K562 (cell line): Measurements from ENCODE around the gene DNAH10. TPM values are rescaled to one million over a fixed set of nuclear protein-coding genes. Genes with fewer than 3 reads are reported as not detected.

Experiments
- ATAC-seq: fragments of 200-7000 bp; cut with Tn5 transposase; 3 replicates; pipeline ENCODE4 v1.9.1; 2020; ENCODE audit warnings: moderate library complexity
- BruUV-seq: library from RNA; stranded (reverse); fragments of 400-500 nt; replicated peaks from 2 replicates; lab custom pipeline; 2021; lab: Mats Ljungman, UMichigan
- CTCF ChIA-PET: fragments of 300-600 bp; formaldehyde crosslinking; extraction: SDS; loops from one replicate; lab custom pipeline; 2021; ENCODE audit warnings: low intra/inter-chr PET ratio; lab: Yijun Ruan, JAX
- POLR2A ChIA-PET: fragments of 300-600, 350-650 bp; sonication (Branson Sonifier 250); formaldehyde crosslinking; extraction: SDS; loops from one replicate; lab custom pipeline; 2021; ENCODE audit warnings: antibody characterized with exemption, inconsistent platforms; lab: Yijun Ruan, JAX
- DNase-seq, 4 experiments: peaks; one replicate each; pipeline versions ENCODE4 v3.0.0 to v3.0.0-alpha.2; 2011 to 2018; ENCODE audit warnings: low spot score in 3 of 4, mixed read lengths in 3 of 4; ENCODE audit errors: extremely low read depth in 1 of 4
- FAIRE-seq: peaks from 2 replicates; lab custom pipeline; 2011; peaks lifted over from hg19 to GRCh38; lab: Jason Lieb, UNC
- H2AFZ ChIP-seq: 2 replicates; pipeline ENCODE4 v1.6.0; 2011; ENCODE audit warnings: low read depth, low read length, control low read depth, inconsistent platforms
- H3K27ac ChIP-seq: fragments of 200-600 bp; 3 replicates; pipeline ENCODE4 v1.8.0; 2011; ENCODE audit warnings: low read depth, mild to moderate bottlenecking, control low read depth, inconsistent platforms, low read length, moderate library complexity, mixed read lengths; ENCODE audit errors: extremely low read depth
- H3K27me3 ChIP-seq, 2 experiments: fragments of 300-600 bp in 1 of 2; 2 replicates in 1 of 2; 3 replicates in 1 of 2; pipeline versions ENCODE4 v1.6.0 to v1.8.0; 2011; ENCODE audit warnings: inconsistent platforms in 2 of 2, low read length in 2 of 2, mild to moderate bottlenecking in 1 of 2, mixed read lengths in 1 of 2, moderate library complexity in 1 of 2; ENCODE audit not compliant: control insufficient read depth in 2 of 2, insufficient read depth in 2 of 2
- H3K36me3 ChIP-seq: fragments of 300-600 bp; 3 replicates; pipeline ENCODE4 v1.8.0; 2011; ENCODE audit warnings: mild to moderate bottlenecking, low read length, inconsistent platforms; ENCODE audit not compliant: control insufficient read depth, insufficient read depth
- H3K4me1 ChIP-seq, 2 experiments: fragments of 200-600 bp in 1 of 2; replicated peaks in 1 of 2; 2 replicates in 1 of 2; 3 replicates in 1 of 2; pipeline versions ENCODE4 v1.5.1 to v1.8.0; 2011; ENCODE audit warnings: inconsistent platforms in 2 of 2, low read length in 2 of 2, mild to moderate bottlenecking in 1 of 2, mixed read lengths in 1 of 2, moderate library complexity in 1 of 2; ENCODE audit not compliant: control insufficient read depth in 2 of 2, insufficient read depth in 2 of 2
- H3K4me2 ChIP-seq: 2 replicates; pipeline ENCODE4 v1.6.1; 2011; ENCODE audit warnings: low read length, control low read depth, inconsistent platforms, mixed read lengths; ENCODE audit not compliant: insufficient read depth
- H3K4me3 ChIP-seq: fragments of 200-600 bp; sonication (generic), shearing (Covaris generic); 2 replicates; pipeline ENCODE4 v1.5.1; 2016; ENCODE audit warnings: control low read depth, inconsistent platforms
- H3K79me2 ChIP-seq: fragments of 200-600 bp; 3 replicates; pipeline ENCODE4 v1.8.0; 2011; ENCODE audit warnings: low read length, inconsistent platforms; ENCODE audit not compliant: control insufficient read depth, insufficient read depth
- H3K9ac ChIP-seq, 2 experiments: 2 replicates each; pipeline versions ENCODE4 v1.6.0 to v1.6.1; 2011; ENCODE audit warnings: low read depth in 2 of 2, low read length in 2 of 2, control low read depth in 1 of 2, inconsistent platforms in 1 of 2, mild to moderate bottlenecking in 1 of 2, mixed read lengths in 1 of 2; ENCODE audit not compliant: insufficient read depth in 1 of 2
- H3K9me1 ChIP-seq: one replicate; pipeline ENCODE4 v1.6.0; 2011; ENCODE audit warnings: inconsistent platforms, mild to moderate bottlenecking, low read length, moderate library complexity; ENCODE audit not compliant: control insufficient read depth, insufficient read depth
- H3K9me3 ChIP-seq: replicated peaks from 2 replicates; pipeline ENCODE4 v1.5.1; 2011; ENCODE audit warnings: low read depth, low read length, inconsistent platforms; ENCODE audit not compliant: control insufficient read depth, insufficient read depth
- H4K20me1 ChIP-seq: replicated peaks from 2 replicates; pipeline ENCODE4 v1.6.1; 2011; ENCODE audit warnings: low read length, inconsistent platforms, mixed read lengths; ENCODE audit not compliant: control insufficient read depth, insufficient read depth
- NFE2L1 ChIP-seq: fragments of 450-650 bp; IDR thresholded peaks from 2 replicates; pipeline ENCODE4 v1.6.1; 2016; ENCODE audit warnings: missing genetic modification characterization, low read depth, mild to moderate bottlenecking, missing compliant biosample characterization, moderate library complexity, borderline replicate concordance
- ZC3H8 ChIP-seq: fragments of 450-650 bp; IDR thresholded peaks from 2 replicates; pipeline ENCODE4 v1.6.1; 2017
- ZFP36 ChIP-seq: fragments of 150-350 bp; IDR thresholded peaks from 2 replicates; pipeline ENCODE4 v1.6.1; 2018; ENCODE audit warnings: low read length, low read depth; ENCODE audit not compliant: partially characterized antibody
- WGBS: fragments of 100-300 bp; shearing (Covaris generic); methylation state at CpG from one replicate; pipeline ENCODE4 v1.1.6; 2016; ENCODE audit warnings: low coverage, mixed read lengths; ENCODE audit not compliant: insufficient coverage; ENCODE audit errors: missing lambda C conversion rate; 5-methylcytosine and 5-hydroxymethylcytosine counted together
- in situ Hi-C: fragments of 300-500 bp; cut with MboI; formaldehyde crosslinking; loops from 4 replicates; pipeline ENCODE4 v1.15.0; 2018; ENCODE audit warnings: inconsistent platforms, mixed read lengths
- intact Hi-C: fragments of 100-400 bp; cut with micrococcal nuclease; formaldehyde crosslinking; loops from 2 replicates; pipeline ENCODE4 v1.14.2; 2022
- polyA plus RNA-seq, 8 experiments: library from polyadenylated mRNA; depleted of rRNA in 4 of 8; stranded (reverse) in 5 of 8; unstranded in 3 of 8; fragments of >200 nt; fragmentation: Nextera tagmentation in 2 of 8; fragmentation: Illumina TruSeq in 1 of 8; extraction: Ambion mirVana in 2 of 8; extraction: Trizol in 1 of 8; gene quantifications; 2 replicates each; pipeline versions ENCODE4 v1.2.1 to v1.2.3, GENCODE V29; 2011 to 2014; ENCODE audit warnings: inconsistent platforms in 1 of 8, missing spikeins in 1 of 8
- total RNA-seq, 7 experiments: library from RNA; depleted of rRNA in 6 of 7; stranded (reverse); fragments of >200 nt in 6 of 7; fragmentation: Illumina TruSeq in 2 of 7; extraction: Trizol in 2 of 7; gene quantifications; 2 replicates each; pipeline versions ENCODE4 v1.2.1 to v1.2.3, GENCODE V29; 2011 to 2021; ENCODE audit warnings: low replicate concordance in 1 of 7
- TF ChIP-seq, protein P1 (sequence below), 3 experiments: IDR thresholded peaks in 2 of 3; conservative IDR thresholded peaks in 1 of 3; 2 replicates each; pipeline ENCODE4 v1.5.1; 2011 to 2012; ENCODE audit warnings: low read length in 3 of 3, mild to moderate bottlenecking in 3 of 3, control low read depth in 2 of 3, improper control_type of control experiment in 1 of 3, inconsistent platforms in 1 of 3, low read depth in 1 of 3, mixed read lengths in 1 of 3, moderate library complexity in 1 of 3; ENCODE audit not compliant: insufficient read depth in 2 of 3

DNAH10 gene
- total and polyA plus RNA-seq, 9 of the 15 experiments (the other 6 are each of a cell fraction or from before 2014, with no cell fraction given): 0.01 to 0.06 (median 0.04) TPM; not detected in 1

DNA sequence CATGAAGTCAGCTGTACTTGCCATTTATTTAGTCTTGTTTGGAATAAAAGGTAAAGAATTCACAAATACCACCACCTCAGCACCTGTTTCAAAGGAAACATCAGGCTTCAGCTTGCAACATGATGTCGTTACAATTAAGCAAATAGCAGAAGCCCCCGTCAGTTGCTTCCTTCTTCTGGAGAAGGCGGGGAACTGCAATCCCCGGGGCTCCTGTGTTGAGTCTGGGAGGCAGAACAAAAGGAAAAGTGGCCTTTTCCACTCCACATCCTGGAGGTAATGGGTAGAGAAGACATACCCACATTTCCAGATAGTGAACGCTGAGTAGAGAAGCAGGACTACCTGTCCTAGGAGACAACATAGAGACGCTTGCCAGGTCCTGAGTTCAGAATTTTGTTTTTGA, 92.8 kb downstream of the DNAH10 start:
- CTCF ChIA-PET: no interaction called here
- no peak overlapping the region for H3K4me2 ChIP-seq
- 15% methylated on average over 6 of the region's 6 CpGs for whole genome bisulfite sequencing
- DNase-seq: no peak
- H4K20me1 ChIP-seq: no peaks in the 10 kb centered on the region
- H3K4me3 ChIP-seq: no peak overlapping the region
- POLR2A ChIA-PET: interaction anchor here (1.5 kb wide), 1 partner anchor 10 kb away, joined by 3 read pairs; no protein-coding TSS in a partner anchor
- TF ChIP-seq NFE2L1 (no peak), ZFP36 (no peak), ZC3H8 (no peak)
- TF ChIP-seq, protein P1, sequence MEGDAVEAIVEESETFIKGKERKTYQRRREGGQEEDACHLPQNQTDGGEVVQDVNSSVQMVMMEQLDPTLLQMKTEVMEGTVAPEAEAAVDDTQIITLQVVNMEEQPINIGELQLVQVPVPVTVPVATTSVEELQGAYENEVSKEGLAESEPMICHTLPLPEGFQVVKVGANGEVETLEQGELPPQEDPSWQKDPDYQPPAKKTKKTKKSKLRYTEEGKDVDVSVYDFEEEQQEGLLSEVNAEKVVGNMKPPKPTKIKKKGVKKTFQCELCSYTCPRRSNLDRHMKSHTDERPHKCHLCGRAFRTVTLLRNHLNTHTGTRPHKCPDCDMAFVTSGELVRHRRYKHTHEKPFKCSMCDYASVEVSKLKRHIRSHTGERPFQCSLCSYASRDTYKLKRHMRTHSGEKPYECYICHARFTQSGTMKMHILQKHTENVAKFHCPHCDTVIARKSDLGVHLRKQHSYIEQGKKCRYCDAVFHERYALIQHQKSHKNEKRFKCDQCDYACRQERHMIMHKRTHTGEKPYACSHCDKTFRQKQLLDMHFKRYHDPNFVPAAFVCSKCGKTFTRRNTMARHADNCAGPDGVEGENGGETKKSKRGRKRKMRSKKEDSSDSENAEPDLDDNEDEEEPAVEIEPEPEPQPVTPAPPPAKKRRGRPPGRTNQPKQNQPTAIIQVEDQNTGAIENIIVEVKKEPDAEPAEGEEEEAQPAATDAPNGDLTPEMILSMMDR (IDR thresholded peaks at IDR 0.05 in 2 of 3, conservative IDR thresholded peaks at IDR 0.05 in 1 of 3; ENCODE audit: insufficient read depth in 2 of 3, low read depth in 1 of 3, low read length in 3 of 3): peak in 1 of 3 experiments; percentile 21; a peak in 1 of 6 replicates
- TF ChIP-seq, all 486 proteins: peak for 1
- FAIRE-seq (no peak), ATAC-seq (no peak; the same call in 1 of the 3 replicates)
- in situ Hi-C loops (no loop called here), intact Hi-C loops (no loop called here)
- Histone ChIP-seq H3K9me3 (no peaks in the 10 kb centered on the region), H3K27me3 (peaks cover 38 to 64% of the 10 kb centered on the region in 2 experiments), H3K9ac (no peak overlapping the region), H3K4me1 (peaks cover 6 to 8% of the 10 kb centered on the region in 2 experiments; a peak in 4 of 5 replicates), H3K79me2 (no peaks in the 10 kb centered on the region), H3K27ac (no peak overlapping the region), H3K9me1 (no peaks in the 10 kb centered on the region), H3K36me3 (no peaks in the 10 kb centered on the region), H2AFZ (peak overlapping the region; percentile 9; the same call in 1 of the 2 replicates)
- no TSS peak for BruUV-seq
